Endodermal cell (in vitro differentiated cells): ENCODE data around the gene LAPTM5. TPM values are rescaled to one million over a fixed set of nuclear protein-coding genes. Genes with fewer than 3 reads are reported as not detected.

Experiments
- DNase-seq: peaks from one replicate; pipeline ENCODE4 v3.0.0-alpha.2; 2017
- H3K27ac ChIP-seq: 2 replicates; pipeline ENCODE4 v1.5.1; 2013; ENCODE audit warnings: mild to moderate bottlenecking, low read depth, low read length, moderate library complexity
- H3K27me3 ChIP-seq: 2 replicates; pipeline ENCODE4 v1.6.1; 2013; ENCODE audit warnings: mild to moderate bottlenecking, low read length, moderate library complexity; ENCODE audit not compliant: insufficient read depth, control insufficient read depth, poor library complexity, severe bottlenecking
- H3K36me3 ChIP-seq: 2 replicates; pipeline ENCODE4 v1.7.0; 2013; ENCODE audit warnings: mild to moderate bottlenecking, low read length, moderate library complexity; ENCODE audit not compliant: control insufficient read depth, insufficient read depth
- H3K4me1 ChIP-seq: one replicate; pipeline ENCODE4 v1.7.0; 2013; ENCODE audit warnings: low read length; ENCODE audit not compliant: control insufficient read depth, insufficient read depth
- H3K4me3 ChIP-seq: 2 replicates; pipeline ENCODE4 v1.5.1; 2013; ENCODE audit warnings: mild to moderate bottlenecking, low read length, moderate library complexity
- H3K9ac ChIP-seq: 2 replicates; pipeline ENCODE4 v1.6.1; 2013; ENCODE audit warnings: mild to moderate bottlenecking, low read length, moderate library complexity; ENCODE audit not compliant: poor library complexity, severe bottlenecking; ENCODE audit errors: extremely low read depth
- H3K9me3 ChIP-seq: 2 replicates; pipeline ENCODE4 v1.6.1; 2013; ENCODE audit warnings: mild to moderate bottlenecking, low read length, moderate library complexity; ENCODE audit not compliant: control insufficient read depth
- H3K27ac Mint-ChIP-seq: 2 replicates; pipeline ENCODE4 v1.8.0; 2020; ENCODE audit warnings: mixed read lengths
- H3K27me3 Mint-ChIP-seq: 2 replicates; pipeline ENCODE4 v1.8.0; 2021; ENCODE audit warnings: mild to moderate bottlenecking, mixed read lengths; ENCODE audit not compliant: insufficient read depth
- H3K36me3 Mint-ChIP-seq: 2 replicates; pipeline ENCODE4 v1.8.0; 2020; ENCODE audit warnings: low read depth, mixed read lengths
- H3K4me1 Mint-ChIP-seq: 2 replicates; pipeline ENCODE4 v1.8.0; 2020; ENCODE audit warnings: mixed read lengths
- H3K4me3 Mint-ChIP-seq: 2 replicates; pipeline ENCODE4 v1.8.0; 2020; ENCODE audit warnings: mild to moderate bottlenecking, moderate library complexity, mixed read lengths
- H3K9me3 Mint-ChIP-seq: 2 replicates; pipeline ENCODE4 v1.8.0; 2020; ENCODE audit warnings: mild to moderate bottlenecking, mixed read lengths
- CTCF ChIP-seq: fragments of 200-600 bp; sonication (generic); conservative IDR thresholded peaks from 2 replicates; pipeline ENCODE4 v1.5.0; 2021; ENCODE audit warnings: antibody characterized with exemption, mild to moderate bottlenecking
- whole genome bisulfite sequencing, 2 experiments: methylation state at CpG; one replicate each; pipeline versions ENCODE4 v1.1.5 to v1.1.7; 2013; ENCODE audit warnings: missing lambda C conversion rate in 2 of 2, mixed read lengths in 1 of 2; ENCODE audit not compliant: insufficient coverage in 1 of 2, insufficient read length in 1 of 2; 5-methylcytosine and 5-hydroxymethylcytosine counted together
- total RNA-seq, 2 donors: library from RNA; stranded (reverse); fragmentation: NEBNext Ultra II Directional in 1 of 2; extraction: Animal tissue kit (Norgen Biotek cat#: 25700) in 1 of 2; gene quantifications; 2 replicates in 1 of 2; 3 replicates in 1 of 2; pipeline ENCODE4 v1.2.1, GENCODE V29; 2021

LAPTM5 gene
- total RNA-seq, 2 donors from 2014 or later: not detected

GRCh38 chr1:30774550-30775432 lies 17.2 kb upstream of the LAPTM5 start:
- Mint-ChIP-seq H3K36me3 (no peaks in the 10 kb centered on the region), H3K27ac (no peak overlapping the region), H3K27me3 (peaks cover 1% of the 10 kb centered on the region), H3K4me1 (peaks cover 4% of the 10 kb centered on the region), H3K4me3 (no peak overlapping the region), H3K9me3 (no peaks in the 10 kb centered on the region)
- no peaks in the 10 kb centered on the region for H3K9me3 ChIP-seq
- no peaks in the 10 kb centered on the region for H3K4me1 ChIP-seq
- no peak for DNase-seq
- no peak overlapping the region for H3K27ac ChIP-seq
- H3K27me3 ChIP-seq: no peaks in the 10 kb centered on the region
- H3K9ac ChIP-seq: no peak overlapping the region
- no peak overlapping the region for H3K4me3 ChIP-seq
- 92 to 94% methylated on average over 16 to 22 of the region's 22 CpGs for WGBS, 2 experiments
- no peak for TF ChIP-seq CTCF
- H3K36me3 ChIP-seq: no peaks in the 10 kb centered on the region

- no peak overlapping the region for H3K27ac Mint-ChIP-seq
- WGBS, 2 experiments: 83 to 89% methylated on average over 3 to 7 of the region's 7 CpGs
- H3K36me3 Mint-ChIP-seq: no peaks in the 10 kb centered on the region
- TF ChIP-seq CTCF: no peak
- no peaks in the 10 kb centered on the region for H3K9me3 Mint-ChIP-seq
- Histone ChIP-seq H3K27ac (no peak overlapping the region), H3K9me3 (no peaks in the 10 kb centered on the region), H3K9ac (no peak overlapping the region), H3K27me3 (no peaks in the 10 kb centered on the region), H3K4me3 (no peak overlapping the region), H3K4me1 (no peaks in the 10 kb centered on the region), H3K36me3 (no peaks in the 10 kb centered on the region)
- H3K27me3 Mint-ChIP-seq: no peaks in the 10 kb centered on the region
- no peak overlapping the region for H3K4me3 Mint-ChIP-seq
- no peak for DNase-seq
- H3K4me1 Mint-ChIP-seq: peaks cover 4% of the 10 kb centered on the region
Measured at GRCh38 chr1:30773722-30774358, 16.3 kb upstream of the LAPTM5 start.

- no peaks in the 10 kb centered on the region for H3K9me3 ChIP-seq
- 92 to 95% methylated on average over 6 of the region's 6 CpGs for WGBS, 2 experiments
Measured at GRCh38 chr1:30771005-30771404, 13.4 kb upstream of the LAPTM5 start.

More at GRCh38 chr1:30771005-30771404, 13.4 kb upstream of the LAPTM5 start:
- Mint-ChIP-seq H3K4me1 (peaks cover 4% of the 10 kb centered on the region), H3K9me3 (no peaks in the 10 kb centered on the region), H3K4me3 (no peak overlapping the region), H3K27me3 (no peaks in the 10 kb centered on the region), H3K27ac (no peak overlapping the region), H3K36me3 (no peaks in the 10 kb centered on the region)
- Histone ChIP-seq H3K4me3 (no peak overlapping the region), H3K36me3 (no peaks in the 10 kb centered on the region), H3K27ac (no peak overlapping the region), H3K27me3 (no peaks in the 10 kb centered on the region), H3K4me1 (no peaks in the 10 kb centered on the region), H3K9ac (no peak overlapping the region)
- DNase-seq: no peak
- no peak for TF ChIP-seq CTCF
